Activated T-helper 17 cell treated with anti-CD3 and anti-CD28 coated beads, Interleukin-2, amount 50 U/mL, for 72 hours (primary cell): ENCODE data around the gene MYH9. TPM values are rescaled to one million over a fixed set of nuclear protein-coding genes. Genes with fewer than 3 reads are reported as not detected.

Experiments used
- ATAC-seq: fragments of 150-1000 bp; cut with Tn5 transposase; replicated peaks from 2 replicates; pipeline ENCODE4 v1.10.0; 2021; ENCODE audit warnings: mild to moderate bottlenecking, moderate library complexity
- H3K27ac Mint-ChIP-seq: one replicate; pipeline ENCODE4 v1.8.0; 2022; ENCODE audit warnings: mixed read lengths
- H3K27me3 Mint-ChIP-seq: one replicate; pipeline ENCODE4 v1.8.0; 2022; ENCODE audit warnings: mixed read lengths
- H3K36me3 Mint-ChIP-seq: one replicate; pipeline ENCODE4 v1.8.0; 2022; ENCODE audit warnings: low read depth, mild to moderate bottlenecking, mixed read lengths
- H3K4me1 Mint-ChIP-seq: one replicate; pipeline ENCODE4 v1.8.0; 2022; ENCODE audit warnings: mixed read lengths
- H3K4me3 Mint-ChIP-seq: one replicate; pipeline ENCODE4 v1.8.0; 2022; ENCODE audit warnings: mild to moderate bottlenecking, mixed read lengths
- H3K9me3 Mint-ChIP-seq: one replicate; pipeline ENCODE4 v1.8.0; 2022; ENCODE audit warnings: mixed read lengths
- total RNA-seq, 2 donors: library from RNA; stranded (reverse); gene quantifications; one replicate each; pipeline ENCODE4 v1.2.3, GENCODE V29; 2022

The MYH9 gene
- total RNA-seq, 2 donors from 2014 or later = 782 to 800 TPM

- peaks cover 10% of the 10 kb centered on the region for H3K4me1 Mint-ChIP-seq
- H3K9me3 Mint-ChIP-seq = no peaks in the 10 kb centered on the region
- H3K27me3 Mint-ChIP-seq = no peaks in the 10 kb centered on the region
- H3K4me3 Mint-ChIP-seq = no peak overlapping the region
- ATAC-seq = no peak
- peak overlapping the region; percentile 86 for H3K27ac Mint-ChIP-seq
- H3K36me3 Mint-ChIP-seq = peaks cover 100% of the 10 kb centered on the region
Measured at GRCh38 chr22:36323182-36323854, 64.4 kb downstream of the MYH9 start.

- no peaks in the 10 kb centered on the region for H3K9me3 Mint-ChIP-seq
- H3K27me3 Mint-ChIP-seq = no peaks in the 10 kb centered on the region
- H3K4me3 Mint-ChIP-seq = no peak overlapping the region
- ATAC-seq = no peak
- peaks cover 8% of the 10 kb centered on the region for H3K4me1 Mint-ChIP-seq
- H3K36me3 Mint-ChIP-seq = peaks cover 100% of the 10 kb centered on the region
- H3K27ac Mint-ChIP-seq = peak overlapping the region; percentile 86
Measured at GRCh38 chr22:36322602-36322915, 65.2 kb downstream of the MYH9 start.

GRCh38 chr22:36321797-36322601, 65.8 kb downstream of the MYH9 start:
- ATAC-seq = no peak
- H3K27ac Mint-ChIP-seq = no peak overlapping the region

GRCh38 chr22:36320553-36320952, 67.2 kb downstream of the MYH9 start:
- no peak for ATAC-seq
- Mint-ChIP-seq H3K4me3 (no peak overlapping the region), H3K27ac (peak overlapping the region; percentile 65), H3K36me3 (peaks cover 100% of the 10 kb centered on the region), H3K4me1 (peaks cover 3% of the 10 kb centered on the region), H3K9me3 (no peaks in the 10 kb centered on the region), H3K27me3 (no peaks in the 10 kb centered on the region)

More at GRCh38 chr22:36321797-36322601, 65.8 kb downstream of the MYH9 start:
- Mint-ChIP-seq H3K36me3 (peaks cover 100% of the 10 kb centered on the region), H3K9me3 (no peaks in the 10 kb centered on the region), H3K27me3 (no peaks in the 10 kb centered on the region), H3K4me1 (peaks cover 5% of the 10 kb centered on the region), H3K4me3 (no peak overlapping the region)

GRCh38 chr22:36319595-36320497, 67.9 kb downstream of the MYH9 start:
- peaks cover 100% of the 10 kb centered on the region for H3K36me3 Mint-ChIP-seq

GRCh38 chr22:36318442-36318841, 69.3 kb downstream of the MYH9 start:
- no peak overlapping the region for H3K4me3 Mint-ChIP-seq
- H3K27ac Mint-ChIP-seq = peak overlapping the region; percentile 75
- H3K9me3 Mint-ChIP-seq = no peaks in the 10 kb centered on the region
- peaks cover 3% of the 10 kb centered on the region for H3K4me1 Mint-ChIP-seq
- peaks cover 100% of the 10 kb centered on the region for H3K36me3 Mint-ChIP-seq
- peak; percentile 12 for ATAC-seq
- H3K27me3 Mint-ChIP-seq = no peaks in the 10 kb centered on the region

More at GRCh38 chr22:36319595-36320497, 67.9 kb downstream of the MYH9 start:
- Mint-ChIP-seq H3K4me3 (no peak overlapping the region), H3K4me1 (peaks cover 3% of the 10 kb centered on the region), H3K9me3 (no peaks in the 10 kb centered on the region), H3K27ac (peak overlapping the region; percentile 65), H3K27me3 (no peaks in the 10 kb centered on the region)
- no peak for ATAC-seq

- no peaks in the 10 kb centered on the region for H3K9me3 Mint-ChIP-seq
- H3K27ac Mint-ChIP-seq = peak overlapping the region; percentile 75
Measured at GRCh38 chr22:36317658-36318271, 70.0 kb downstream of the MYH9 start.

GRCh38 chr22:36316419-36316818, 71.3 kb downstream of the MYH9 start:
- no peak for ATAC-seq
- H3K4me3 Mint-ChIP-seq = no peak overlapping the region
- no peaks in the 10 kb centered on the region for H3K9me3 Mint-ChIP-seq
- peak overlapping the region; percentile 75 for H3K27ac Mint-ChIP-seq
- peaks cover 100% of the 10 kb centered on the region for H3K36me3 Mint-ChIP-seq
- H3K27me3 Mint-ChIP-seq = no peaks in the 10 kb centered on the region
- H3K4me1 Mint-ChIP-seq = no peaks in the 10 kb centered on the region

More at GRCh38 chr22:36317658-36318271, 70.0 kb downstream of the MYH9 start:
- no peaks in the 10 kb centered on the region for H3K27me3 Mint-ChIP-seq
- no peak overlapping the region for H3K4me3 Mint-ChIP-seq
- peak; percentile 12 for ATAC-seq
- H3K4me1 Mint-ChIP-seq = no peaks in the 10 kb centered on the region
- peaks cover 100% of the 10 kb centered on the region for H3K36me3 Mint-ChIP-seq

- peaks cover 100% of the 10 kb centered on the region for H3K36me3 Mint-ChIP-seq
- no peak overlapping the region for H3K4me3 Mint-ChIP-seq
- ATAC-seq = no peak
- H3K9me3 Mint-ChIP-seq = no peaks in the 10 kb centered on the region
- H3K27me3 Mint-ChIP-seq = no peaks in the 10 kb centered on the region
- H3K27ac Mint-ChIP-seq = peak overlapping the region; percentile 75
- no peaks in the 10 kb centered on the region for H3K4me1 Mint-ChIP-seq
Measured at GRCh38 chr22:36315325-36315724, 72.4 kb downstream of the MYH9 start.

- Mint-ChIP-seq H3K27ac (no peak overlapping the region), H3K36me3 (peaks cover 98% of the 10 kb centered on the region), H3K27me3 (no peaks in the 10 kb centered on the region), H3K9me3 (no peaks in the 10 kb centered on the region), H3K4me3 (no peak overlapping the region), H3K4me1 (no peaks in the 10 kb centered on the region)
- ATAC-seq = peak; percentile 44
Measured at GRCh38 chr22:36311386-36312085, 76.2 kb downstream of the MYH9 start.

- ATAC-seq = no peak
- H3K36me3 Mint-ChIP-seq = peaks cover 98% of the 10 kb centered on the region
- no peaks in the 10 kb centered on the region for H3K4me1 Mint-ChIP-seq
- peak overlapping the region; percentile 62 for H3K27ac Mint-ChIP-seq
- no peaks in the 10 kb centered on the region for H3K9me3 Mint-ChIP-seq
- no peaks in the 10 kb centered on the region for H3K27me3 Mint-ChIP-seq
- H3K4me3 Mint-ChIP-seq = no peak overlapping the region
Measured at GRCh38 chr22:36308880-36309279, 78.9 kb downstream of the MYH9 start.

- Mint-ChIP-seq H3K27me3 (no peaks in the 10 kb centered on the region), H3K27ac (no peak overlapping the region), H3K4me1 (no peaks in the 10 kb centered on the region), H3K4me3 (no peak overlapping the region), H3K36me3 (peaks cover 98% of the 10 kb centered on the region), H3K9me3 (no peaks in the 10 kb centered on the region)
- ATAC-seq = no peak
Measured at GRCh38 chr22:36306227-36306626, 81.5 kb downstream of the MYH9 start.

GRCh38 chr22:36305813-36306212, 82.0 kb downstream of the MYH9 start:
- Mint-ChIP-seq H3K27ac (peak overlapping the region; percentile 61), H3K4me3 (no peak overlapping the region), H3K4me1 (no peaks in the 10 kb centered on the region), H3K27me3 (no peaks in the 10 kb centered on the region), H3K36me3 (peaks cover 98% of the 10 kb centered on the region), H3K9me3 (no peaks in the 10 kb centered on the region)
- ATAC-seq = no peak
